Hepatocyte (in vitro differentiated cells): ENCODE data around the gene KRT76. TPM values are rescaled to one million over a fixed set of nuclear protein-coding genes. Genes with fewer than 3 reads are reported as not detected.

Source experiments
- DNase-seq: peaks from one replicate; pipeline ENCODE4 v3.0.0-alpha.2; 2016; ENCODE audit warnings: low spot score
- H2AFZ ChIP-seq: fragments of 200-600 bp; sonication (generic); 2 replicates; pipeline ENCODE4 v1.6.0; 2016; ENCODE audit warnings: antibody characterized with exemption, mild to moderate bottlenecking
- H3K27ac ChIP-seq: fragments of 200-600 bp; sonication (generic); 2 replicates; pipeline ENCODE4 v1.5.1; 2016; ENCODE audit warnings: mild to moderate bottlenecking
- H3K27me3 ChIP-seq: fragments of 200-600 bp; sonication (generic); 2 replicates; pipeline ENCODE4 v1.6.1; 2016
- H3K36me3 ChIP-seq: fragments of 200-600 bp; sonication (generic); replicated peaks from 2 replicates; pipeline ENCODE4 v1.5.1; 2016; ENCODE audit warnings: low read depth; ENCODE audit not compliant: insufficient read depth
- H3K4me1 ChIP-seq: fragments of 200-600 bp; sonication (generic); 2 replicates; pipeline ENCODE4 v1.5.1; 2016; ENCODE audit warnings: mild to moderate bottlenecking, moderate library complexity; ENCODE audit not compliant: insufficient read depth
- H3K4me2 ChIP-seq: fragments of 200-600 bp; sonication (generic); 2 replicates; pipeline ENCODE4 v1.6.0; 2016
- H3K4me3 ChIP-seq: fragments of 200-600 bp; sonication (generic); 2 replicates; pipeline ENCODE4 v1.5.1; 2016; ENCODE audit warnings: mild to moderate bottlenecking
- H3K79me2 ChIP-seq: fragments of 200-600 bp; sonication (generic); 2 replicates; pipeline ENCODE4 v1.6.0; 2017; ENCODE audit warnings: mild to moderate bottlenecking
- H3K9me2 ChIP-seq: fragments of 200-600 bp; sonication (generic); replicated peaks from 2 replicates; pipeline ENCODE4 v1.6.0; 2017; ENCODE audit warnings: mild to moderate bottlenecking; ENCODE audit not compliant: insufficient read depth
- H3K9me3 ChIP-seq: fragments of 200-600 bp; sonication (generic); 2 replicates; pipeline ENCODE4 v1.5.1; 2016; ENCODE audit warnings: low read depth, mild to moderate bottlenecking
- H4K20me1 ChIP-seq: fragments of 200-600 bp; sonication (generic); 2 replicates; pipeline ENCODE4 v1.6.0; 2016; ENCODE audit warnings: mild to moderate bottlenecking; ENCODE audit not compliant: insufficient read depth, poor library complexity, severe bottlenecking
- CTCF ChIP-seq: fragments of 200-600 bp; sonication (generic); IDR thresholded peaks from 2 replicates; pipeline ENCODE4 v1.5.1; 2016; ENCODE audit warnings: antibody characterized with exemption, mild to moderate bottlenecking; ENCODE audit not compliant: poor library complexity
- EZH2 ChIP-seq: fragments of 200-600 bp; sonication (generic); IDR thresholded peaks from 2 replicates; pipeline ENCODE4 v1.6.1; 2016; ENCODE audit warnings: antibody characterized with exemption, mild to moderate bottlenecking, borderline replicate concordance
- EZH2phosphoT487 ChIP-seq: fragments of 200-600 bp; sonication (generic); IDR thresholded peaks from one replicate; pipeline ENCODE4 v1.6.1; 2018; ENCODE audit warnings: antibody characterized with exemption, mild to moderate bottlenecking, low read depth, moderate library complexity; ENCODE audit not compliant: unreplicated experiment, severe bottlenecking
- WGBS: methylation state at CpG from one replicate; pipeline ENCODE4 v1.1.6; 2016; ENCODE audit warnings: low lambda C conversion rate; ENCODE audit errors: missing lambda C conversion rate; 5-methylcytosine and 5-hydroxymethylcytosine counted together
- polyA plus RNA-seq: library from polyadenylated mRNA; unstranded; fragments of >200 nt; fragmentation: Nextera tagmentation; extraction: Ambion mirVana; gene quantifications from 2 replicates; pipeline ENCODE4 v1.2.1, GENCODE V29; 2016
- total RNA-seq: library from RNA; depleted of rRNA; stranded (reverse); fragments of >200 nt; gene quantifications from 2 replicates; pipeline ENCODE4 v1.2.3, GENCODE V29; 2014

The KRT76 gene
- total and polyA plus RNA-seq, 2 experiments from 2014 or later = not detected

DNA sequence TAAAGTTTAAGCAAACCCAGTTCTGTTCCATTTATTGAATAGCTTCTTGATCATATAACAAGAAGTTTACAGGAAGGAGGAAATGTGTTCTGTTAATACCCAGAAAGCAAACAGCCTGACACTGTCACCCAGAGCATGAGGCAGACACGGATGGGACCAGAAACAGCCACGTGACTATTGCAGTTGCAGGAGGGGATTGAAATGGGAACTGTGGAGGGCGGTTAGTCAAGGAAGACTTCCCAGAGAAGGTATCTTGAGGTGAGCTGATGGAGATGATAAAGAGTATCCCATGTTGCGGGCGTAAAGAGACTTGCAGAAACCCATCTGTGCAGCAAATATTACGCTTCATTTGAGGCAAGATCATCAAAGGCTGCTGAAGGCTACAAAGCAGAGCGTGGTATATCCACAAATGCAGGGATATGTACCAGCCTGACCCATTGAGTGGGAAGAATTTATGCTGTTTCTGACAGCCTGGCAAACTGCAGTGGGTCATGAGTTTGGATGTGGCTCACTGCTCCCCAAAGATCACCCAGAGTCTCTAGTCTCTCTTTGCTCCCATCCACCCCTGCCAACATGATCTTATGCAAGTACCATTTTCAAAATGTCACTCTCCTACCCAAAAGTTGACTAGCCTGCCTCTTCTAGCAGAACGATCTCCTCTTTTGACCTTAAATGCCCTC lies 20.7 kb downstream of the KRT76 start:
- TF ChIP-seq EZH2 (no peak), CTCF (no peak), EZH2phosphoT487 (no peak)
- Histone ChIP-seq H3K27ac (no peak overlapping the region), H2AFZ (no peak overlapping the region), H3K27me3 (peaks cover 20% of the 10 kb centered on the region), H3K4me2 (no peak overlapping the region), H3K9me2 (no peaks in the 10 kb centered on the region), H4K20me1 (no peaks in the 10 kb centered on the region), H3K9me3 (no peaks in the 10 kb centered on the region), H3K4me3 (no peak overlapping the region), H3K4me1 (no peaks in the 10 kb centered on the region), H3K79me2 (no peaks in the 10 kb centered on the region), H3K36me3 (no peaks in the 10 kb centered on the region)
- DNase-seq = no peak
- WGBS = 81% methylated on average over 8 of the region's 8 CpGs

- DNase-seq = no peak
- 72% methylated on average over 3 of the region's 3 CpGs for WGBS
- no peak for TF ChIP-seq CTCF
- TF ChIP-seq EZH2phosphoT487 = no peak
- TF ChIP-seq EZH2 = no peak
- Histone ChIP-seq H3K9me2 (no peaks in the 10 kb centered on the region), H3K9me3 (no peaks in the 10 kb centered on the region), H3K4me1 (no peaks in the 10 kb centered on the region), H3K36me3 (no peaks in the 10 kb centered on the region), H4K20me1 (no peaks in the 10 kb centered on the region), H3K79me2 (no peaks in the 10 kb centered on the region), H3K4me3 (no peak overlapping the region), H3K4me2 (no peak overlapping the region), H2AFZ (no peak overlapping the region), H3K27me3 (peaks cover 20% of the 10 kb centered on the region), H3K27ac (no peak overlapping the region)
Observed at GRCh38 chr12:52755533-52755932, 21.6 kb downstream of the KRT76 start.

GRCh38 chr12:52754135-52754534 lies 23.0 kb downstream of the KRT76 start:
- Histone ChIP-seq H3K9me2 (no peaks in the 10 kb centered on the region), H3K9me3 (no peaks in the 10 kb centered on the region), H3K36me3 (no peaks in the 10 kb centered on the region), H3K79me2 (no peaks in the 10 kb centered on the region), H2AFZ (no peak overlapping the region), H4K20me1 (no peaks in the 10 kb centered on the region), H3K4me1 (no peaks in the 10 kb centered on the region), H3K4me3 (no peak overlapping the region), H3K27me3 (peaks cover 24% of the 10 kb centered on the region), H3K4me2 (no peak overlapping the region), H3K27ac (no peak overlapping the region)
- TF ChIP-seq CTCF = no peak
- no peak for TF ChIP-seq EZH2phosphoT487
- no peak for TF ChIP-seq EZH2
- DNase-seq = no peak
